ENCODE data around the gene CNTFR. TPM values are rescaled to one million over a fixed set of nuclear protein-coding genes. Genes with fewer than 3 reads are reported as not detected.

The CNTFR gene
- total RNA-seq, 3 donors from 2014 or later, result 1.5 to 14.5 (median 7.7) TPM

DNA sequence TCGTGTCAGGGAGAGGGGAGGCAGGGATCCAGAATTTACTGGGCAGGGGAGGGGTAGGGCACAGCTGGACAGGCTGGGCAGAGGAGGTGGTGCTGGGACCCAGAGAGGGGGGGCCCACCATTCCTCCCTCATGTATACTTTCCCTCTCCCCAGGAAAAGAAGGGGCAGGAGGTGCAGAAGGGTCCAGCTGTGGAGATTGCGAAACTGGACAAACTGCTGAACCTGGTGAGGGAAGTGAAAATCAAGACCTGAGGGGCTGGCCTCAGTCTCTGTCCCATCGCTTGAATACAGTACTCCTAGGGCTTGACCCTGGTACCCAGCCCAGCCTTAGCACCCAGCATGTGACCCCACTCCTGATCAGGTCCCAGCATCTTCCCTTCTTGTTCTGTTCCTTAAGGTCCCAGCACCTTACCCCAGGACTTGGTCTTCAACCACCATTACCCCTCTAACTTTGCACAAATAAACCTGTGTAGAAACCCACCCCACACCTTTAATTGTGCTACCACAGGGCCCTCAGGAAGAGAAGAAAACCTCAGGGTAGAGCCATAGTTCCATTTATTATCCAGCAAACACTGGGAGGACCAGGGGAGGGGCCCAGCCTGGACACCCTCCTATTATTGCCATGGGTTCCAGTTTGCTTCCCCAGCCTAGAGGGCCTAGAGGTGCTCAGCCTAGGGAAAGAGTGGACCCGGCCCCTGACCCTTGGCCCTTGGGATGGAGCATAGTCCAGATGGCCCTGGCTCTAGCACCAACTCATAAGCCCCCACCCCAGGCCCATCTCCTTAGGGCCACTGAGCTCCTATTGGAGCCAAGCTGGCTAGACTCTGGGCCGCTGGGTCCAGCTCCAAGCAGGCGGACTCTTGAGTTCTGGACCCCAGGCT, 68.8 kb downstream of the CNTFR start:
- ATAC-seq (no peak), DNase-seq (no peak)
- intact Hi-C loops (cut with DNase I, micrococcal nuclease), result no loop called here
- Histone ChIP-seq H3K4me3 (no peak overlapping the region), H3K36me3 (ENCODE audit: low read depth) (no peaks in the 10 kb centered on the region), H3K9me3 (no peaks in the 10 kb centered on the region), H3K4me1 (ENCODE audit: low read depth) (peaks cover 8% of the 10 kb centered on the region)
- TF ChIP-seq, protein P1, sequence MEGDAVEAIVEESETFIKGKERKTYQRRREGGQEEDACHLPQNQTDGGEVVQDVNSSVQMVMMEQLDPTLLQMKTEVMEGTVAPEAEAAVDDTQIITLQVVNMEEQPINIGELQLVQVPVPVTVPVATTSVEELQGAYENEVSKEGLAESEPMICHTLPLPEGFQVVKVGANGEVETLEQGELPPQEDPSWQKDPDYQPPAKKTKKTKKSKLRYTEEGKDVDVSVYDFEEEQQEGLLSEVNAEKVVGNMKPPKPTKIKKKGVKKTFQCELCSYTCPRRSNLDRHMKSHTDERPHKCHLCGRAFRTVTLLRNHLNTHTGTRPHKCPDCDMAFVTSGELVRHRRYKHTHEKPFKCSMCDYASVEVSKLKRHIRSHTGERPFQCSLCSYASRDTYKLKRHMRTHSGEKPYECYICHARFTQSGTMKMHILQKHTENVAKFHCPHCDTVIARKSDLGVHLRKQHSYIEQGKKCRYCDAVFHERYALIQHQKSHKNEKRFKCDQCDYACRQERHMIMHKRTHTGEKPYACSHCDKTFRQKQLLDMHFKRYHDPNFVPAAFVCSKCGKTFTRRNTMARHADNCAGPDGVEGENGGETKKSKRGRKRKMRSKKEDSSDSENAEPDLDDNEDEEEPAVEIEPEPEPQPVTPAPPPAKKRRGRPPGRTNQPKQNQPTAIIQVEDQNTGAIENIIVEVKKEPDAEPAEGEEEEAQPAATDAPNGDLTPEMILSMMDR (IDR thresholded peaks at IDR 0.05), result no peak

DNA sequence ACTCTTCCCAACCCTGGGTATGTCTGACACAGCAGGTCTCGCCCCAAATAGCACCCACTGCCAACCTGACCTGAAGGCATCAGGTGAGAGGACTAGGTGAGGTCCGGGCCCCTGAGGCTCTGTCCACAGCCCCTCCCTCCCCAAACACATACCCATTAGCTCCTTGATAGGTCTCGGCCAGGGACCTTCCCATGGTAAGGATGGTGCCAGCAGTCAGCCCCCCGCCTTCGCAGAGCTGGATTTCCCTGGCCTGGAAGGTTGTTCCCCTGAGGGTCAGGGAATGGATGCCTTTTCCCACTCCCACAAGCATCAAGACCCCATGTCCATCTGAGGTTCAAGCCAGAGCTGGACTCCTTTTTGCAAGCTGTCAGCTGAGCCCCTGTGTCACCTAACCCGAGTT, 69.4 kb downstream of the CNTFR start:
- Histone ChIP-seq H3K4me3 (no peak overlapping the region), H3K36me3 (ENCODE audit: low read depth) (no peaks in the 10 kb centered on the region), H3K4me1 (ENCODE audit: low read depth) (peaks cover 8% of the 10 kb centered on the region), H3K9me3 (no peaks in the 10 kb centered on the region)
- DNase-seq (no peak), ATAC-seq (no peak)
- TF ChIP-seq, protein P1 (IDR thresholded peaks at IDR 0.05), result no peak
- intact Hi-C loops (cut with DNase I, micrococcal nuclease), result no loop called here

DNA sequence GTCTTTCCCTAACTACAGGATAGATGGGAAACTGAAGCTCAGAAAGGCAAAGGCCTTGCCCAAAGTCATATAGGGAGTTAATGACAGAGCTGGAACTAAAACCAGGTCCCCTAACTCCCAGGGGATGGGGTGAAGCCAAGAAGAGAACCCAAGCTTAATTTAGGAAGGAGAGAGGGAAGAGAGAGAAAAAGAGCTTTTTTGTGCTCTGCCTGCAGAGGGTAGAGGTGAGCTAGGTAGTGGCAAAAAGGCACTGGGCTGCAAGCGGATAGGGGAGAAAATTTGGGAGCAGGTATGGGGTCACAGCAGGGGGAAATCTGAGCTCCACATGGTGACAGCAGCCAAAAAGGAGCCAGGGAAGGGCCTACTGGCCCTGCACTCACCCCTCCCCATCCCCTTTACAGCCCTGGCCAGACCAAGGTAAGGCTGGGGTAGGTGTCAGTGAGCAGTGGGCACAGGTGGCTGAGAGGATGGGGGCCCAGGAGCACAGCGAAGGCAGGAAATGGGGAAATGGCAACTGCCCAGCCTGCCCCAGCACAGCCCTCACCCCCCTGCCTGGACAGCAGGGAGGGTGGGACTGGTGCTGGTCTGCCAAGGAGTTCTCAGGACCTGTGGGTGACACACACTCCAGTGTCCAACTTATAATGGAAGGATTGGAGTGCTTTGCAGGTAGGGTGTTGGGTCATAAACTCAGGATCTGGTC, 70.1 kb downstream of the CNTFR start:
- Histone ChIP-seq H3K36me3 (ENCODE audit: low read depth) (no peaks in the 10 kb centered on the region), H3K4me1 (ENCODE audit: low read depth) (peaks cover 8% of the 10 kb centered on the region), H3K9me3 (no peaks in the 10 kb centered on the region), H3K4me3 (no peak overlapping the region)
- ATAC-seq (no peak), DNase-seq (no peak)
- TF ChIP-seq, protein P1 (IDR thresholded peaks at IDR 0.05), result no peak
- intact Hi-C loops (cut with DNase I, micrococcal nuclease), result no loop called here

DNA sequence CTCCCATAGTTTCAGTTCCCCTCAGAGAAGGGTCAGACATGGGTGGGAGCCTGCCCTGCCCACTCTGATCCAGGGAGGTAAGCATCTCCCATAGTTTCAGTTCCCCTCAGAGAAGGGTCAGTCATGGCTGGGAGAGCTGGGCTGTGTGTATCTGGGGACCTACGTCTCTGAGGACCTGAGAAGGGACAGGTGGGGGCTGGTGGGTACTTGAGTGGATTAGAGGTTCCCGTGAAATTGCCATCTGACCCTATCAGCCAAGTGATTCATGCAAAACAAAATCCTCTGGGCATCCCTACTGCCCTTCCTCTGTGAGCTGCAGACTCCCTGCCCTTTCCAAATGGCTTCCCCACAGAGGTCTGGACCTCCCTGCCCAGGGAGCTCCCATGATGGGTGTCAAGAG, 70.6 kb downstream of the CNTFR start:
- H3K4me1 ChIP-seq (ENCODE audit: low read depth), result peaks cover 8% of the 10 kb centered on the region
- ATAC-seq, result no peak
- H3K4me3 ChIP-seq, result no peak overlapping the region
- TF ChIP-seq, protein P1 (IDR thresholded peaks at IDR 0.05), result no peak
- no peaks in the 10 kb centered on the region for H3K9me3 ChIP-seq
- no peak for DNase-seq
- intact Hi-C loops (cut with DNase I, micrococcal nuclease), result no loop called here
- H3K36me3 ChIP-seq (ENCODE audit: low read depth), result no peaks in the 10 kb centered on the region

DNA sequence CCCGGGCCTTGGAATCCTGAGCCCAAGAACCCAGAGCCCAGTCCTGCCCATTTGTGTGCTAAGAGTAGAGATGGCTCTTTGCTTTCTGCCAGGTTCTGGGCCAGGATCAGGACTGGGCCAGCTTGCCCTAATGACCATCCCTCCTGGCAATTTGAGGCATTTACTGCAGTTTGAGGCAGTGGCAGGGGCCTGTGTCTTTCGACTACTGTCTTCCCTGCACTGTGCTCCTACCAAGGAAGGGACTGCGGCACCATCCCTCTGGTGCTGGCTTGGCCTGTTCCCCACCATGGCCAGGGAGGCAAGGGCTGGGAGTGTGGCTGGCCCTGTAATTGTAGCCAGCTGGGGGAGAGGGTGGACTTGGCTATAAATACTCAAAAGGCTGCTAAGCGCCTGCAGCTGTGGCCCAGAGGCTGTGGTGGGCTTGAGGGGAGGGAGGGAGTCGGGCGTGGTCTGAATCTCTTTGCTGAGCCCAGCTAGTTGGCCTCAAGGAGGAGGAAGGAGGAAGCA, 71.4 kb downstream of the CNTFR start:
- H3K4me1 ChIP-seq (ENCODE audit: low read depth), result peaks cover 2% of the 10 kb centered on the region
- no peaks in the 10 kb centered on the region for H3K9me3 ChIP-seq
- intact Hi-C loops (cut with DNase I, micrococcal nuclease), result no loop called here
- H3K36me3 ChIP-seq (ENCODE audit: low read depth), result no peaks in the 10 kb centered on the region
- ATAC-seq (no peak), DNase-seq (no peak)
- TF ChIP-seq, protein P1 (IDR thresholded peaks at IDR 0.05), result no peak
- no peak overlapping the region for H3K4me3 ChIP-seq
